C4-2B (cell line): ENCODE results near the gene ATXN3L.

Source experiments
- H3K27ac ChIP-seq: fragments of 450-650 bp; 2 replicates; pipeline ENCODE4 v1.5.1; 2017
- CTCF ChIP-seq: fragments of 450-650 bp; conservative IDR thresholded peaks from 2 replicates; pipeline ENCODE4 v1.5.1; 2017; ENCODE audit warnings: mild to moderate bottlenecking
- ZFX ChIP-seq: fragments of 450-650 bp; IDR thresholded peaks from 2 replicates; pipeline ENCODE4 v1.6.1; 2017

Gene ATXN3L

GRCh38 chrX:13357925-13358324 lies 38.1 kb upstream of the ATXN3L start:
- no peak overlapping the region for H3K27ac ChIP-seq
- TF ChIP-seq CTCF (no peak), ZFX (no peak)

- no peak overlapping the region for H3K27ac ChIP-seq
- TF ChIP-seq ZFX (no peak), CTCF (no peak)
Measured at GRCh38 chrX:13346646-13347045, 26.8 kb upstream of the ATXN3L start.

DNA sequence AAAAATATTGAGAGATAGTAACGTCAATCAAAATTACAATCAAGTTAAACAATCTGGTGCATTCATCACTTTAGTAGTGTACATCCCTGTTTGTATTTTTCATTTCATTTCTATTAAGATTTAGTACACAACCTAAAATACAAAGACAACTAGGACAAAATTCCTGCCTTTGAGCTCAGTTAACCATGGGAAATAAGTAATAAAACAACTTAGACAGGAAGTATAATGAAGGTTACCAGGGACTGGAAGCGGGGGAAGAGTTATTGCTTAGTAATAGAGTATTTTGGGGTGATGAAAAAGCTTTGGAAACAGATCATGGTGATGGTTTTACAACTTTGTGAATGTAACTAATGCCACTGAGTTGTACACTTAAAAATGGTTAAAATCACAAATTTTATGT lies 25.6 kb upstream of the ATXN3L start:
- no peak overlapping the region for H3K27ac ChIP-seq
- TF ChIP-seq CTCF (no peak), ZFX (no peak)

- no peak overlapping the region for H3K27ac ChIP-seq
- TF ChIP-seq CTCF (no peak), ZFX (no peak)
Measured at GRCh38 chrX:13345037-13345436, 25.2 kb upstream of the ATXN3L start.

- no peak overlapping the region for H3K27ac ChIP-seq
- no peak for TF ChIP-seq ZFX
Measured at GRCh38 chrX:13341491-13342101, 21.7 kb upstream of the ATXN3L start.

GRCh38 chrX:13340182-13340791 lies 20.4 kb upstream of the ATXN3L start:
- no peak overlapping the region for H3K27ac ChIP-seq
- TF ChIP-seq ZFX (no peak), CTCF (no peak)

DNA sequence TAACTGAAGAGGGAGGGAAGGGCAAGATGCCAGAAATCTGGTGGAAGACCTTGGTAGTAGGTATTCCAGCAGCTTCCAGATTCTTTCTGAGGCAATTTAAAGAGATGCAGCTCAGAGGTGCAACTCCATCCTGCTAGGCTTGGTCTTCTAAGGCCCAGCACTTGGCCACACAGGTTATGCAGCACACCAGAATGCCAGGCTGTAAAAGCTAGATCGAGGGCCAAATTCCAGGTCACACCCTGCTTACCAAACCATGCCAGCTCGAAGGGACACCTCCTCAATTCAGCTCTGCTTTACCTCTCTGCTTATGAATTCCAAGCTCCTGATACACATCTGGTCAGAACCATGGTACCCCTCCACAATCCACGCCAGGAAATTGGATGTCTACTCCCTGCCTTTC lies 19.8 kb upstream of the ATXN3L start:
- H3K27ac ChIP-seq, result no peak overlapping the region
- TF ChIP-seq CTCF, result no peak
- TF ChIP-seq ZFX, result no peak

- no peak for TF ChIP-seq CTCF
- TF ChIP-seq ZFX, result no peak
- H3K27ac ChIP-seq, result no peak overlapping the region
Measured at GRCh38 chrX:13338996-13339515, 19.2 kb upstream of the ATXN3L start.
